Spleen (tissue), 7 donors: ENCODE measurements around the gene CTSD.

Experiments
- POLR2A ChIP-seq, 3 donors: fragments of 450-650 bp; IDR thresholded peaks; one replicate each; pipeline ENCODE4 v1.5.1; 2017; ENCODE audit warnings: antibody characterized with exemption in 3 of 3, mild to moderate bottlenecking in 1 of 3
- TF ChIP-seq, protein P1 (sequence below), 11 experiments: fragments of 200-600 bp in 7 of 11; fragments of 450-650 bp in 4 of 11; sonication (generic) in 4 of 11; IDR thresholded peaks in 8 of 11; conservative IDR thresholded peaks in 3 of 11; 1 replicate in 7 of 11; 2 replicates in 4 of 11; pipeline versions ENCODE4 v1.4.0 to v1.8.0; 2016 to 2021; ENCODE audit warnings: antibody characterized with exemption in 11 of 11, inconsistent platforms in 4 of 11, mild to moderate bottlenecking in 1 of 11
- donor health status: DM: no; HTN: no; CAD: no; lungs with moderate emphysema.
- donor health status: DM: no; HTN: no; CAD: no.
- donor health status: DM: no; HTN: no; CAD: no.

DNA sequence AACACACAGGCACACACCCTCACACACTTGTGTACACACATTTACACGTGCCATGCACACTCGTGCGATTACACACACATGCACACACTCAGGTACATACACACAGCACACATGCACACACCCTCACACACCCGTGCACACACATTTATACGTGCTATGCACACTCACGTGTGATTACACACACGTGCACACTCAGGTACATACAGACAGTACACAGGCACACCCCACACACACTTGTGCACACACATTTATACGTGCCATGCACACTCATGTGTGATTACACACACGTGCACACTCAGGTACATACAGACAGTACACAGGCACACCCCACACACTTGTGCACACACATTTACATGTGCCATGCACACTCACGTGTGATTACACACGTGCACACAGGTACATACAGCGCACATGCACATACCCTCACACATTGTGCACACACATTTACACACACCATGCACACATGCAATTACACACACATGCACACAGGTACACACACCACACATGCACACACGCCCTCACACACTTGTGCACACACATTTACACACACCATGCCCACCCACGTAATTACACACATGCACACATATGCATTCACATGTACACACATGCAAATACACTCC lies 17.9 kb downstream of the CTSD start:
- TF ChIP-seq, protein P1, sequence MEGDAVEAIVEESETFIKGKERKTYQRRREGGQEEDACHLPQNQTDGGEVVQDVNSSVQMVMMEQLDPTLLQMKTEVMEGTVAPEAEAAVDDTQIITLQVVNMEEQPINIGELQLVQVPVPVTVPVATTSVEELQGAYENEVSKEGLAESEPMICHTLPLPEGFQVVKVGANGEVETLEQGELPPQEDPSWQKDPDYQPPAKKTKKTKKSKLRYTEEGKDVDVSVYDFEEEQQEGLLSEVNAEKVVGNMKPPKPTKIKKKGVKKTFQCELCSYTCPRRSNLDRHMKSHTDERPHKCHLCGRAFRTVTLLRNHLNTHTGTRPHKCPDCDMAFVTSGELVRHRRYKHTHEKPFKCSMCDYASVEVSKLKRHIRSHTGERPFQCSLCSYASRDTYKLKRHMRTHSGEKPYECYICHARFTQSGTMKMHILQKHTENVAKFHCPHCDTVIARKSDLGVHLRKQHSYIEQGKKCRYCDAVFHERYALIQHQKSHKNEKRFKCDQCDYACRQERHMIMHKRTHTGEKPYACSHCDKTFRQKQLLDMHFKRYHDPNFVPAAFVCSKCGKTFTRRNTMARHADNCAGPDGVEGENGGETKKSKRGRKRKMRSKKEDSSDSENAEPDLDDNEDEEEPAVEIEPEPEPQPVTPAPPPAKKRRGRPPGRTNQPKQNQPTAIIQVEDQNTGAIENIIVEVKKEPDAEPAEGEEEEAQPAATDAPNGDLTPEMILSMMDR (IDR thresholded peaks at IDR 0.05 in 8 of 11, conservative IDR thresholded peaks at IDR 0.05 in 3 of 11), result no peak
- TF ChIP-seq POLR2A (IDR thresholded peaks at IDR 0.05), result no peak
